Measurements from ENCODE around the gene SMIM29. TPM values are rescaled to one million over a fixed set of nuclear protein-coding genes. Genes with fewer than 3 reads are reported as not detected.

Gene SMIM29
- total RNA-seq, 1 donor from 2014 or later, result 22.6 TPM

Other genes with a start within 250 kb of the SMIM29 start
- not detected in 2 replicates for gene GRM4, start 102.9 kb downstream of the SMIM29 start, total RNA-seq
- 16.3 and 105 TPM in 2 replicates for gene HMGA1, start 12.1 kb downstream of the SMIM29 start, total RNA-seq
- 17.1 and 19.4 TPM in 2 replicates for gene NUDT3, start 143.7 kb upstream of the SMIM29 start, total RNA-seq
- gene RPS10, start 177.1 kb upstream of the SMIM29 start, total RNA-seq, result 1,235 and 1,478 TPM in 2 replicates
- not detected in 2 replicates for gene PACSIN1, start 217.1 kb upstream of the SMIM29 start, total RNA-seq

Measured in lung microvascular endothelial cell (primary cell).